ENCODE data around the gene SMOC2. TPM values are rescaled to one million over a fixed set of nuclear protein-coding genes. Genes with fewer than 3 reads are reported as not detected.
"Not testable (repeated sequence)": the region's sequence is repeated elsewhere in the genome, so short reads cannot be mapped to it uniquely, and the experiment has no call there.

The SMOC2 gene
- total RNA-seq, 1 experiment from 2014 or later, result not detected

GRCh38 chr6:168538188-168538891 lies 97.4 kb downstream of the SMOC2 start:
- not testable (repeated sequence) for DNase-seq (ENCODE audit: low read depth)

GRCh38 chr6:168538892-168539811 lies 98.2 kb downstream of the SMOC2 start:
- DNase-seq (ENCODE audit: low read depth), result no peak

DNA sequence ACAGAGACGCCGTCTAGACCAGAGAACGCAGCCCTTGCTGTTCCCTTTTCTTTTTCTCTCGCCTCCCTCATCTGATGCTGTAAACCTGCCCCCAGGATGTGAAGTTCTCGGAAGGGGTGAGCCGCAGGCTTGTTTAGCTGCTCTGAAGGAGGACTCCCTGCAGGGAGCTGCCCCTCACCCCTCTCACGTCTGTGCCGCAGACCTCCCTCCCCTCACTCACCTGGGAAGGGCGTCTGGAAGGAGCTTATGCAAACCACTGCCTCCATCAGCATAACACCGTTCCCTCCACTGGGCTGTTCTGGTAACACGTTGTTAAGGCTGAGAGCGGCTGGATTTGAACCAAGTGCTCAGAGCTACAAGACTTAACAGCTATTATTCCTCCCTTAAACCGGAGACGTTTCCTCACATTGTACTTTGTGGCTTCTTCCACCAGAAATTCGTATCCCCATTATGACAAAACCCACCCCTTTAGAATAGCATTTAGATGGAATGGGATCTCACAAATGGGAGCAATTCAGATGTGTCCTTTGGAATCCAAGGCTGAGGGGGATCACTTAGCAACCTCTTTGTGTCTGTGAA lies 99.8 kb downstream of the SMOC2 start:
- DNase-seq (ENCODE audit: low read depth), result no peak

- DNase-seq (ENCODE audit: low read depth), result no peak
Measured at GRCh38 chr6:168541307-168541706, 100.3 kb downstream of the SMOC2 start.

DNA sequence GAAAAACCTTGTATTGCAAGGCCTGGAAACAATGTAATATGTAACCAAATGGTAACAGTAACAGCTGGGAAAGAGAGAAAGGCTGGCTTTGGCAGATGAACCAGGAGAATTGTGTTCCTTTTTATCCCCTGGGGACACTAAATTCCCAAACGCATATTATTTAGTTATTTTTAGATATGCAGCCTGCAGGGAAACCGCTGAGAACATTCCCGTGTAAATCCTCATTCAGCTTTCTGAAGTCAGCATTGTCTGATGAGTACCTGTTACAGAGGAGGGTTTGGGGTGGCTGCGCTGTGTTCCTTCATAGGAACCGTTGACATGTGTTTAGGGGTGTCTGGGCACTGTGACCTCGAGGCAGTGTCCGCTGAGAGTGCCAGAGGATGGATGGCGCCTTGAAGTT lies 101.3 kb downstream of the SMOC2 start:
- peak; percentile 6 for DNase-seq (ENCODE audit: low read depth)

DNA sequence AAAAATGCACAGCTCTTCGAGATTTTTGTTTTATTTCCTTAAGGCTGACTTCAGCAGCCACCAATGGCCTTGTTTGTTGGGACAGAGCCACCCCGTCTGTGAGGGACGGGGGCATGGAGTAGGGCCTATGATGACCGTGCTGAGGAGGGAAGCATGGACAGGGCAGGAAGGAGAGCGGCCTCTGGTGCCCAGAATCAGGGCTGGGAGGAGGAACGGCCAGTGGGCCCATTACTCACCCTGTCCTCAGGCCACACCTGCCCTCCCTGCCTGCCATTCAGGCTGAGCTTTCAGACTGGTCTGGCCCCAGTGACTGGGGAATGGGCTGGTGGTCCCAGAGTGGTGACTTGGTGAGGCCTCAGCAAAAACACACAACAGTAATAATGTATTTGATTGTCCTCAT lies 104.4 kb downstream of the SMOC2 start:
- no peak for DNase-seq (ENCODE audit: low read depth)

GRCh38 chr6:168546151-168546550 lies 105.2 kb downstream of the SMOC2 start:
- DNase-seq (ENCODE audit: low read depth), result no peak

DNA sequence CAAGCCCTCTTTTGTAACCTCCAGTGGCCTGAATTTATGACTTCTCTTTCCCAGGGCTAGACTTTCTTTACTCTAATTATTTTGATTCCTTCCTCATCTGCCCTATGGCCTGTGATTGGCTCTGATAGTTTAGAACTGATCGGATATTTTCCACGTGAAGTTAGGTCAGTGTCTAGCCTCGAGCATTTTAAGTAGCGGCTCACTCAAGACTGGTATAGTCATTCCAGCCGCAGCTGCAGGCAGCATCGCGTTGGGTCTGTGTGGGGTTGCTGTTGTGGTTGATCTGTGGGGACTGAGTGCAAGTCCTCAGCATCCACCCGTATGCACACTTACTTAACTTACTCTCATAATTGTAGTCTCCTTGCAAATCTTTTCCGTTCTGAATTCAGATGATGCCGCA lies 105.7 kb downstream of the SMOC2 start:
- DNase-seq (ENCODE audit: low read depth), result no peak

- DNase-seq (ENCODE audit: low read depth), result no peak
Measured at GRCh38 chr6:168550326-168550725, 109.3 kb downstream of the SMOC2 start.

DNA sequence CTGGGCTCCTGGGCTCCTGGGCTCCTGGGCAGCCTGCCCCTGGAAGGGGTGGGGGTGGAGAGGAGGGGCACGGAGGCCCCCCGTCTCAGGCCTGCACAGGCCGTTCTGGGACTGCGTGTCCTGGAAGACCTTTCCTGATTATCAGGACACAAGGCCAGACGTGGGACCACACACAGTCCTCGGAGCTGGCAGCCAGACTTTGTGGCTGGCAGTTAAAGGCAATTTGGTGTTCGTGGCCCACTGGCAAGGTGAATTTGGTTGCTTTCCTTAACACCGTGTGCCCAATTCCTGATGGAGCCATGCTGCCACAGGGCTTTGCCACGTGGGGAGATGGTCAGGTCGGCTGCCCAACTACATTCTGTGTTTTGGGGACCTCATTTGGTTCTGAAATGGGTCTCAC lies 113.5 kb downstream of the SMOC2 start:
- no peak for DNase-seq (ENCODE audit: low read depth)

- no peak for DNase-seq (ENCODE audit: low read depth)
Measured at GRCh38 chr6:168554898-168555617, 114.1 kb downstream of the SMOC2 start.

DNA sequence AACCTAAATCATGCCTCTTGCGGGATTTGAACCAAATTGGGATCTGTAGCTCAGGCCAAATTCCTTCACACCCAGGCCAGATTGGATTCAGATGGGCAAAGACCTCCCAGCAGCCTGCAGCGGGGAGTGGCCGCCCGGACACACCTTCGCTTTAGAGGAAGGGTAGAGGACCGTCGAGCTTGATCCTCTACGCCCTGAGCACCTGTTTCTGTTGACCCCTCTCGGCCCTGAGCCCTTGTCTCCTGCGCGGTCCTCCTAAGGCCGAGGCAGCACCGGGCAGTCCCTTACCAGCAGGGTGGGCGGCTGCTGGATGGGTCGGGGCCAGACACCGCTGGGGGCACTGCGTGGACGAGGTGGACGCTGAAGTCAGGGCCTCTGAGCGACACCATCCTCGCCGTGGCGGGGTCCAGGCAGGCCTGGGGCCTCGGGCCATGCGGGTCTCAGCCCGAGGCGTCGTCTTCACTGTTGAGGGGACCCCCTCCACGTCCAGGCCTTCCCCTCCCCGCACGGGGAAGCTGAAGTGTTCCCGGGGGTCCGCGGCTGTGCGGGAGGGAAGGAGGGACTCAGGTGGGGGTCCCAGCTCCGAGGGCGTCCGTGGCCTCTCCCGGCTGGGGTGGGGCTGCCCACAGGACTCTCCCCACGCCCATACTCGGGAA lies 114.8 kb downstream of the SMOC2 start:
- no peak for DNase-seq (ENCODE audit: low read depth)

- no peak for DNase-seq (ENCODE audit: low read depth)
Measured at GRCh38 chr6:168557512-168557911, 116.5 kb downstream of the SMOC2 start.

- no peak for DNase-seq (ENCODE audit: low read depth)
Measured at GRCh38 chr6:168558686-168559085, 117.7 kb downstream of the SMOC2 start.

DNA sequence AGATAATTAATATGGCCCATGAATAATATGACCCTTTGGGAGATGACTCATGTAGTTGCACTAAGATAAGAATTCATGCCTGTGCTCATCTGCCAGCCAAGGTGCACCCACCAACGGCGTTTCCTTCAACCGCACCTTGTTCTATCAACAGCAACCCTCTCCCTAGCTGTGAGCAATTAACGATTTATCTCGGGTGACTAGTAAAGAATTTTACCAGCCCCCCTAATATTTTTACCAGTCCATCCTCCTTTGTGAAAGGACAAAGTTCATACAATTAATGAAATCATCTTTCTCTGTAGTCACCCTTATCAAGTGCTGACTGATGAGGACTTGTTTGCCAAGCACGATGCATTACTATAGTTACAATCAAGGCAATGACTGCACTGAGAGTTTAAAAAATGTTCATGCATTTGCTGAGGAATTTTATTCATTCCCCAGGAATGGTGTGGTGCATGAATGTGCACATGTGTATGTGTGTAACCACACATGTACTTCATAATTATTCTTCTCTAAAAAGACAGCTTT lies 118.7 kb downstream of the SMOC2 start:
- no peak for DNase-seq (ENCODE audit: low read depth)

- no peak for DNase-seq (ENCODE audit: low read depth)
Measured at GRCh38 chr6:168560126-168560525, 119.1 kb downstream of the SMOC2 start.

DNA sequence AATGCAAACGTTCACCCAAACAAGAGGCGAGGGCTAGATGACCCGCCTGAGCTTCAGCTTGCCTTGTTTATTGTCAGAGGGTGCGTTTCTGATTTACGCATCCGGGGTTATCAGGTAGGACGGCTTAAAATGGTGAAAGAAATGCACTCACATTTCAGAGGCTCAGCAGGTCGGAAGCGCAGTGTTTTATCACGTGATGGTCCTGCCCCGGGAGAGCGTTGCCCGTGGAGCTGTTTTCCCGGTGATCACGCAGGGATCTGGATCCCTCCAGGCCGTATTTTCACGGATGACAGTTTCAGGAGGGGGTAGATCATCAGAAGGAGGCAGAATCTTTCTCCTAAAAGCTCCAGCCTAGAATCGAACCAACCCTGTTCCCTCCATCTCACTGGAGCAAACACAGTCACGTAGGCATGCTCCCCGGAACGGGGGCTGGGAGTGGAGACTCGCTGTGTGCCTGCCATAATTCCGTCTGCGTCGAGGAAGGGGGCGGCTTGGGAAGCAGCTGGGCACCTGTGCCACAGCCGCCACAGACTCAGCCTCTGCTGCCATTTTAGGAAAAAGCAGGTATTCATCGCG lies 121.7 kb downstream of the SMOC2 start:
- no peak for DNase-seq (ENCODE audit: low read depth)

- DNase-seq (ENCODE audit: low read depth), result no peak
Measured at GRCh38 chr6:168563656-168564055, 122.7 kb downstream of the SMOC2 start.

GRCh38 chr6:168565112-168565511 lies 124.1 kb downstream of the SMOC2 start:
- no peak for DNase-seq (ENCODE audit: low read depth)

GRCh38 chr6:168570211-168570610 lies 129.2 kb downstream of the SMOC2 start:
- no peak for DNase-seq (ENCODE audit: low read depth)

DNA sequence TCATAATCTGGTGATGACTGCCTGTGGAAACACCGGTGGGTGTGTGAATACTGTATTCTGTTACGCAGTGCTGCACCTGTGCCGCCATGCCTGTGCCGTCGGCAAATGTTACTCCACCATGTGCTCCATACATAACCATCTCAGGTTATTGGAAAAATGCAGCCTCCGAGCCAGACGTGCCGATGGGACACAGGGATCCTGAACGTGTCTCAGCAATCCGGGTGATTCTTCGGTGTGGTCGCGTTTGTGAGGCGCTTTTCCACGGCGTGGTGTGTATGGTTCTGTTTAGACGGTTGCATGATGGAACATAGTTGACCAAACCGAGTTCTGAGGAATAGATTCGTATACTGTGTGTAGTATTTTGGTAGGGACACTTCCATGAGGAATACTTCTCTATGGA lies 130.3 kb downstream of the SMOC2 start:
- DNase-seq (ENCODE audit: low read depth), result no peak
